Liver (tissue), 9 donors: ENCODE measurements around the gene HSPA12A. TPM values are rescaled to one million over a fixed set of nuclear protein-coding genes. Genes with fewer than 3 reads are reported as not detected.

ENCODE experiments used
- DNase-seq: peaks from one replicate; pipeline ENCODE4 v3.0.0-alpha.2; 2017; ENCODE audit warnings: low spot score
- H3K27ac ChIP-seq, 2 donors: one replicate each; pipeline ENCODE4 v1.7.0; 2013; ENCODE audit warnings: inconsistent platforms in 2 of 2, low read length in 2 of 2, control low read depth in 1 of 2, low read depth in 1 of 2, mild to moderate bottlenecking in 1 of 2
- H3K27me3 ChIP-seq, 4 donors: one replicate each; pipeline versions ENCODE4 v1.6.1 to v1.7.0; 2013; ENCODE audit warnings: low read length in 3 of 4, inconsistent platforms in 1 of 4, mild to moderate bottlenecking in 1 of 4, moderate library complexity in 1 of 4; ENCODE audit not compliant: control insufficient read depth in 4 of 4, insufficient read depth in 4 of 4
- H3K36me3 ChIP-seq, 4 donors: one replicate each; pipeline versions ENCODE4 v1.6.1 to v1.7.0; 2013; ENCODE audit warnings: low read length in 3 of 4, mild to moderate bottlenecking in 3 of 4, low read depth in 1 of 4, moderate library complexity in 1 of 4; ENCODE audit not compliant: control insufficient read depth in 4 of 4, insufficient read depth in 3 of 4
- H3K4me1 ChIP-seq, 4 donors: one replicate each; pipeline versions ENCODE4 v1.6.1 to v1.7.0; 2013; ENCODE audit warnings: low read length in 3 of 4, mild to moderate bottlenecking in 3 of 4, moderate library complexity in 1 of 4; ENCODE audit not compliant: control insufficient read depth in 4 of 4, insufficient read depth in 4 of 4
- H3K4me3 ChIP-seq, 3 donors: one replicate each; pipeline versions ENCODE4 v1.6.1 to v1.7.0; 2013; ENCODE audit warnings: low read length in 3 of 3, control low read depth in 1 of 3, low read depth in 1 of 3, mild to moderate bottlenecking in 1 of 3
- H3K9ac ChIP-seq, 2 donors: one replicate each; pipeline ENCODE4 v1.7.0; 2013; ENCODE audit warnings: low read length in 2 of 2, mild to moderate bottlenecking in 2 of 2, moderate library complexity in 2 of 2, control low read depth in 1 of 2, low read depth in 1 of 2
- H3K9me3 ChIP-seq, 4 donors: one replicate each; pipeline versions ENCODE4 v1.6.1 to v1.7.0; 2013; ENCODE audit warnings: low read length in 3 of 4; ENCODE audit not compliant: control insufficient read depth in 4 of 4
- EGR1 ChIP-seq, 2 donors: IDR thresholded peaks; 2 replicates each; pipeline ENCODE4 v1.6.1; 2016 to 2018; ENCODE audit warnings: antibody characterized with exemption in 2 of 2, low read depth in 2 of 2
- FOXA1 ChIP-seq: IDR thresholded peaks from 2 replicates; pipeline ENCODE4 v1.6.1; 2016; ENCODE audit warnings: antibody characterized with exemption
- FOXA2 ChIP-seq: IDR thresholded peaks from 2 replicates; pipeline ENCODE4 v1.6.1; 2016; ENCODE audit warnings: antibody characterized with exemption
- GABPA ChIP-seq, 2 donors: IDR thresholded peaks in 1 of 2; conservative IDR thresholded peaks in 1 of 2; 2 replicates each; pipeline ENCODE4 v1.6.1; 2016; ENCODE audit warnings: antibody characterized with exemption in 2 of 2, mild to moderate bottlenecking in 1 of 2, moderate library complexity in 1 of 2
- HNF4A ChIP-seq, 2 donors: conservative IDR thresholded peaks; 2 replicates each; pipeline ENCODE4 v1.6.1; 2016; ENCODE audit warnings: antibody characterized with exemption in 2 of 2, mild to moderate bottlenecking in 2 of 2
- HNF4G ChIP-seq: IDR thresholded peaks from 2 replicates; pipeline ENCODE4 v1.6.1; 2016; ENCODE audit warnings: antibody characterized with exemption
- JUND ChIP-seq, 2 donors: IDR thresholded peaks; 2 replicates each; pipeline ENCODE4 v1.6.1; 2016; ENCODE audit warnings: antibody characterized with exemption in 2 of 2
- NR2F2 ChIP-seq: IDR thresholded peaks from 2 replicates; pipeline ENCODE4 v1.6.1; 2016; ENCODE audit warnings: antibody characterized with exemption
- RAD21 ChIP-seq, 2 donors: IDR thresholded peaks; 2 replicates each; pipeline ENCODE4 v1.6.1; 2016; ENCODE audit warnings: antibody characterized with exemption in 2 of 2, mild to moderate bottlenecking in 2 of 2
- RXRA ChIP-seq, 2 donors: IDR thresholded peaks; 2 replicates each; pipeline ENCODE4 v1.6.1; 2017 to 2018; ENCODE audit warnings: antibody characterized with exemption in 2 of 2, mild to moderate bottlenecking in 1 of 2
- SP1 ChIP-seq: IDR thresholded peaks from 2 replicates; pipeline ENCODE4 v1.6.1; 2018; ENCODE audit warnings: antibody characterized with exemption, mild to moderate bottlenecking
- TAF1 ChIP-seq: conservative IDR thresholded peaks from 2 replicates; pipeline ENCODE4 v1.6.1; 2016; ENCODE audit warnings: antibody characterized with exemption, mild to moderate bottlenecking
- YY1 ChIP-seq: IDR thresholded peaks from 2 replicates; pipeline ENCODE4 v1.6.1; 2016; ENCODE audit warnings: antibody characterized with exemption, mild to moderate bottlenecking
- WGBS: extraction: QIAGEN DNeasy Blood & Tissue Kit; methylation state at CpG from one replicate; pipeline ENCODE4 v1.1.7; 2013; 5-methylcytosine and 5-hydroxymethylcytosine counted together
- polyA plus RNA-seq, 2 donors: library from polyadenylated mRNA; stranded (reverse) in 1 of 2; unstranded in 1 of 2; fragments of 200-250 nt in 1 of 2; fragments of >200 nt in 1 of 2; fragmentation: Nextera tagmentation in 1 of 2; extraction: Ambion mirVana in 1 of 2; gene quantifications; one replicate each; pipeline versions ENCODE4 v1.2.1 to v1.2.3, GENCODE V29; 2013 to 2015
- total RNA-seq, 2 donors: library from RNA; depleted of rRNA; stranded (reverse); fragments of >200 nt; gene quantifications; one replicate each; pipeline ENCODE4 v1.2.3, GENCODE V29; 2014
- TF ChIP-seq, protein P1 (sequence below): IDR thresholded peaks from 2 replicates; pipeline ENCODE4 v1.6.1; 2016; ENCODE audit warnings: antibody characterized with exemption, mild to moderate bottlenecking
- TF ChIP-seq, protein P2 (sequence below): IDR thresholded peaks from 2 replicates; pipeline ENCODE4 v1.6.1; 2016; ENCODE audit warnings: antibody characterized with exemption
- TF ChIP-seq, protein P3 (sequence below): IDR thresholded peaks from 2 replicates; pipeline ENCODE4 v1.6.1; 2016; ENCODE audit warnings: antibody characterized with exemption
- TF ChIP-seq, protein P4 (sequence below): IDR thresholded peaks from 2 replicates; pipeline ENCODE4 v1.6.1; 2016; ENCODE audit warnings: antibody characterized with exemption
- TF ChIP-seq, protein P5 (sequence below): fragments of 150-350 bp; IDR thresholded peaks from 2 replicates; pipeline ENCODE4 v1.5.1; 2017; ENCODE audit warnings: improper control_type of control experiment, low read depth, low read length; ENCODE audit not compliant: missing input control
- donor health status: healthy.
- donor health status: healthy.
- donor health status: healthy.
- donor health status: healthy.
- donor health status: healthy.

Gene HSPA12A
- total and polyA plus RNA-seq, 4 donors, result 1.3 to 4.5 (median 1.6) TPM

DNA sequence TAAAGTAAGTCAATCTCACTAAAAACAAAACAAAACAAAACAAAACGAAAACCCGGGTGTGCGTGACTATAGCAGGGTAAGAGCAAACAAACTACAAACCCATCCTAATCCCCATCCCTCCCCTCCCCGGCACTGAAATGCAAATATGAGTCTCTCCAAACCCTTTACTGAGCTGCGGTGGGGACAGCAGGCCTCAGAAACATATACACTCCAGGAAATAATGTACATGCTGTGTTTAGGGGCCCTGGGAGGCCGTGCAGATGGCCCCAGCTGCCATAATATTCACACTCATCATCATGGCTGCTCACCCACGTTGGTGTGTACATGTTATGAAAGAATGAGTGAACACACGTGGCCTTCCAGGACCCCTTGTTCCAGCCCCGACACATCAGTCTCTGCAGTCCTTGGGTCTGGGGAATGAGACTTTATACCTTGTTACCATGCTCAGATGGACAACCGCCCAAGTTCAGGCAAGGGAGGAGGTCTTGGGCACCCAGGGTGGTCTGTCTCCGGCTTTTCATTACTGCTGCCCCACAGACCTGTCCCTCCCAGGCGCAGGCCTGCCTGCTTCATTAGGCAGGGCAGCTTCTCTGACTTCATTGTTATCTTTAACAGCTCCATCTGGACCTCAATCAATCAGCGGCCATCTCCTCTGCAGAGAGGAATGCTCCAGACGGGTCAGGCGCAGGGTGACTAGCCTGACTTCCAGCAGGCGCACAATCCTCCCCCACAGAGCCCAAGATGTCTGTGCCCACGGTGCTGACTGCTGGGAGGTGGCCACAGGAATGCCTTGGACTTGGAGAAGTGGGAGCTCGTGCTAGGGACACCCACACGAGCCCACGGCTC is 20.6 kb downstream of the HSPA12A start:
- no peak for DNase-seq
- Histone ChIP-seq H3K27me3 (no peaks in the 10 kb centered on the region), H3K9me3 (no peaks in the 10 kb centered on the region), H3K4me1 (peaks cover 0 to 13% (median 8%) of the 10 kb centered on the region in 4 donors), H3K36me3 (no peaks in the 10 kb centered on the region), H3K9ac (no peak overlapping the region), H3K27ac (no peak overlapping the region), H3K4me3 (no peak overlapping the region)
- WGBS, result 77% methylated on average over 20 of the region's 20 CpGs
- TF ChIP-seq GABPA (IDR thresholded peaks at IDR 0.05 in 1 of 2, conservative IDR thresholded peaks at IDR 0.05 in 1 of 2) (no peak), EGR1 (IDR thresholded peaks at IDR 0.05; ENCODE audit: low read depth in 2 of 2) (no peak), RXRA (IDR thresholded peaks at IDR 0.05) (no peak)

DNA sequence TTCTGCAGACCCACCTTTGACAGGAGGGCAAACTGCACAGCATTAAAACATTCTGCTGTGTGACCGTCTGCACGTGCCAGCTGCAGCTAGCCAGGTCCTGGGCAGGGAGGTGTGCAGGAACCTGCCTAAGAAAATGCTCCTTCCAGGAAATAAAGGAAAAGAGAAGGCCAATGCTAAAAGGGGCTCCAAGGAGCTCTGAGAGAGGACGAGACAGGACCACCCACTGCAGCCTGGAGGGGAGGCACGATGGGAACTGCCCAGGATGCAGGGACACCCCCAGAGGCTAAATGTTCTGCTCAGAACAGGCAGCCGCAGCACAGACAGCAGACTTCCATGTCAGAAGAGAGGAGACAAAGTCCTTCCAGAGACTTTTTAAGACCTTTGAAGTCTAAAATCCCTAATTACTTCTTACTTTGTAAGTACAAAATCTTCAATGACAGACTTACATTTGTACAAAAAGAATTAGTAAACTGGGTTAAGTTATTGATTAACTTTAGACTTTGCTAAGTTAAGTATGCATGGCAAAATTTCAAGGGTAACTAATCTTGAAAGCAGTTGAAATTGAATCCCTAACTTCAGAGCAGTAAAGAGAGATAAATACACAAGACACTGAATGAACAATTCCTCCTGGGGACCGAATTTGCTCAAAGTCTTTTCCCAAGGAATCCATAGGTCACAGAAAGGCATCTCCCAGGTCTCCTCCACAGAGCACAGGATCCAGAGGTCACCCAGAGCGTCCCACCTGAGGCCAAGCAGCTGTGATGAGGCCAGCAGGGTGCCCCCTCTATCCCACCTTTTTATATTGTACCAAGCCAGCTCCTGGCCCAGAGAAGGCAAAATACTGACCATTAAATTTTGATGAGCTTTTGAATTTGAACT is 21.5 kb downstream of the HSPA12A start:
- TF ChIP-seq EGR1 (IDR thresholded peaks at IDR 0.05; ENCODE audit: low read depth in 2 of 2), result no peak
- WGBS, result 45% methylated on average over 7 of the region's 7 CpGs
- H3K27me3 ChIP-seq, result peaks cover 0 to 2% (median 0%) of the 10 kb centered on the region in 4 donors
- no peaks in the 10 kb centered on the region for H3K9me3 ChIP-seq
- H3K27ac ChIP-seq, result no peak overlapping the region
- no peak for DNase-seq
- H3K4me3 ChIP-seq, result no peak overlapping the region
- H3K9ac ChIP-seq, result no peak overlapping the region
- no peaks in the 10 kb centered on the region for H3K36me3 ChIP-seq
- H3K4me1 ChIP-seq, result peaks cover 0 to 13% (median 8%) of the 10 kb centered on the region in 4 donors

DNA sequence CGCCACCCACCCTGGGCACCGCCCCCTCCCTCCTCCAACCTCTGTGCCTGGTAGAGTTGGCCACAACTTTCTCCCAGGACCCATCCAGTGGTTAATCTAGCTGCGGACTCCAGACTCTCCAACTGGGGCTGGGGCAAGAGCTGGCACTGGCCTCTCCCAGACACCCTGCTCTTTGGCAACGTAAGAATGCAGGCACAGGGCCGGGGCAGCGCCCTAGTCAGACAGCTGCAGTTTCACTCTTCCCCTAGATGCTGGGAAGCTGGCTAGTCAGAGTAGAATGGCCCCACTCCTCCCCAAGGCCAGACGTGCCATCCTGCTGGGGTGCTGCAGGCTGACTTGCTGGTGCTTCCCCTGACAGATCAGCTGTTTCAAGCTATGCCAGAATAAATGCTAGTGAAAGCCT is 22.1 kb downstream of the HSPA12A start:
- Histone ChIP-seq H3K4me3 (no peak overlapping the region), H3K9me3 (no peaks in the 10 kb centered on the region), H3K27ac (no peak overlapping the region), H3K36me3 (no peaks in the 10 kb centered on the region), H3K9ac (no peak overlapping the region), H3K27me3 (peaks cover 0 to 2% (median 0%) of the 10 kb centered on the region in 4 donors), H3K4me1 (peaks cover 0 to 13% (median 8%) of the 10 kb centered on the region in 4 donors)
- TF ChIP-seq EGR1 (IDR thresholded peaks at IDR 0.05; ENCODE audit: low read depth in 2 of 2), result no peak
- TF ChIP-seq, protein P1, sequence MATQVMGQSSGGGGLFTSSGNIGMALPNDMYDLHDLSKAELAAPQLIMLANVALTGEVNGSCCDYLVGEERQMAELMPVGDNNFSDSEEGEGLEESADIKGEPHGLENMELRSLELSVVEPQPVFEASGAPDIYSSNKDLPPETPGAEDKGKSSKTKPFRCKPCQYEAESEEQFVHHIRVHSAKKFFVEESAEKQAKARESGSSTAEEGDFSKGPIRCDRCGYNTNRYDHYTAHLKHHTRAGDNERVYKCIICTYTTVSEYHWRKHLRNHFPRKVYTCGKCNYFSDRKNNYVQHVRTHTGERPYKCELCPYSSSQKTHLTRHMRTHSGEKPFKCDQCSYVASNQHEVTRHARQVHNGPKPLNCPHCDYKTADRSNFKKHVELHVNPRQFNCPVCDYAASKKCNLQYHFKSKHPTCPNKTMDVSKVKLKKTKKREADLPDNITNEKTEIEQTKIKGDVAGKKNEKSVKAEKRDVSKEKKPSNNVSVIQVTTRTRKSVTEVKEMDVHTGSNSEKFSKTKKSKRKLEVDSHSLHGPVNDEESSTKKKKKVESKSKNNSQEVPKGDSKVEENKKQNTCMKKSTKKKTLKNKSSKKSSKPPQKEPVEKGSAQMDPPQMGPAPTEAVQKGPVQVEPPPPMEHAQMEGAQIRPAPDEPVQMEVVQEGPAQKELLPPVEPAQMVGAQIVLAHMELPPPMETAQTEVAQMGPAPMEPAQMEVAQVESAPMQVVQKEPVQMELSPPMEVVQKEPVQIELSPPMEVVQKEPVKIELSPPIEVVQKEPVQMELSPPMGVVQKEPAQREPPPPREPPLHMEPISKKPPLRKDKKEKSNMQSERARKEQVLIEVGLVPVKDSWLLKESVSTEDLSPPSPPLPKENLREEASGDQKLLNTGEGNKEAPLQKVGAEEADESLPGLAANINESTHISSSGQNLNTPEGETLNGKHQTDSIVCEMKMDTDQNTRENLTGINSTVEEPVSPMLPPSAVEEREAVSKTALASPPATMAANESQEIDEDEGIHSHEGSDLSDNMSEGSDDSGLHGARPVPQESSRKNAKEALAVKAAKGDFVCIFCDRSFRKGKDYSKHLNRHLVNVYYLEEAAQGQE, result no peak
- TF ChIP-seq, protein P2, sequence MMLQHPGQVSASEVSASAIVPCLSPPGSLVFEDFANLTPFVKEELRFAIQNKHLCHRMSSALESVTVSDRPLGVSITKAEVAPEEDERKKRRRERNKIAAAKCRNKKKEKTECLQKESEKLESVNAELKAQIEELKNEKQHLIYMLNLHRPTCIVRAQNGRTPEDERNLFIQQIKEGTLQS, result no peak
- no peak for TF ChIP-seq FOXA2
- TF ChIP-seq HNF4G, result no peak
- no peak for TF ChIP-seq GABPA (IDR thresholded peaks at IDR 0.05 in 1 of 2, conservative IDR thresholded peaks at IDR 0.05 in 1 of 2)
- TF ChIP-seq, protein P3, sequence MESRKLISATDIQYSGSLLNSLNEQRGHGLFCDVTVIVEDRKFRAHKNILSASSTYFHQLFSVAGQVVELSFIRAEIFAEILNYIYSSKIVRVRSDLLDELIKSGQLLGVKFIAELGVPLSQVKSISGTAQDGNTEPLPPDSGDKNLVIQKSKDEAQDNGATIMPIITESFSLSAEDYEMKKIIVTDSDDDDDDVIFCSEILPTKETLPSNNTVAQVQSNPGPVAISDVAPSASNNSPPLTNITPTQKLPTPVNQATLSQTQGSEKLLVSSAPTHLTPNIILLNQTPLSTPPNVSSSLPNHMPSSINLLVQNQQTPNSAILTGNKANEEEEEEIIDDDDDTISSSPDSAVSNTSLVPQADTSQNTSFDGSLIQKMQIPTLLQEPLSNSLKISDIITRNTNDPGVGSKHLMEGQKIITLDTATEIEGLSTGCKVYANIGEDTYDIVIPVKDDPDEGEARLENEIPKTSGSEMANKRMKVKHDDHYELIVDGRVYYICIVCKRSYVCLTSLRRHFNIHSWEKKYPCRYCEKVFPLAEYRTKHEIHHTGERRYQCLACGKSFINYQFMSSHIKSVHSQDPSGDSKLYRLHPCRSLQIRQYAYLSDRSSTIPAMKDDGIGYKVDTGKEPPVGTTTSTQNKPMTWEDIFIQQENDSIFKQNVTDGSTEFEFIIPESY, result no peak
- TF ChIP-seq, protein P4, sequence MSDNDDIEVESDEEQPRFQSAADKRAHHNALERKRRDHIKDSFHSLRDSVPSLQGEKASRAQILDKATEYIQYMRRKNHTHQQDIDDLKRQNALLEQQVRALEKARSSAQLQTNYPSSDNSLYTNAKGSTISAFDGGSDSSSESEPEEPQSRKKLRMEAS, result no peak
- no peak for TF ChIP-seq RXRA (IDR thresholded peaks at IDR 0.05)
- TF ChIP-seq YY1, result no peak
- TF ChIP-seq, protein P5, sequence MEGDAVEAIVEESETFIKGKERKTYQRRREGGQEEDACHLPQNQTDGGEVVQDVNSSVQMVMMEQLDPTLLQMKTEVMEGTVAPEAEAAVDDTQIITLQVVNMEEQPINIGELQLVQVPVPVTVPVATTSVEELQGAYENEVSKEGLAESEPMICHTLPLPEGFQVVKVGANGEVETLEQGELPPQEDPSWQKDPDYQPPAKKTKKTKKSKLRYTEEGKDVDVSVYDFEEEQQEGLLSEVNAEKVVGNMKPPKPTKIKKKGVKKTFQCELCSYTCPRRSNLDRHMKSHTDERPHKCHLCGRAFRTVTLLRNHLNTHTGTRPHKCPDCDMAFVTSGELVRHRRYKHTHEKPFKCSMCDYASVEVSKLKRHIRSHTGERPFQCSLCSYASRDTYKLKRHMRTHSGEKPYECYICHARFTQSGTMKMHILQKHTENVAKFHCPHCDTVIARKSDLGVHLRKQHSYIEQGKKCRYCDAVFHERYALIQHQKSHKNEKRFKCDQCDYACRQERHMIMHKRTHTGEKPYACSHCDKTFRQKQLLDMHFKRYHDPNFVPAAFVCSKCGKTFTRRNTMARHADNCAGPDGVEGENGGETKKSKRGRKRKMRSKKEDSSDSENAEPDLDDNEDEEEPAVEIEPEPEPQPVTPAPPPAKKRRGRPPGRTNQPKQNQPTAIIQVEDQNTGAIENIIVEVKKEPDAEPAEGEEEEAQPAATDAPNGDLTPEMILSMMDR, result no peak
- no peak for TF ChIP-seq FOXA1
- TF ChIP-seq RAD21 (IDR thresholded peaks at IDR 0.05), result no peak
- no peak for TF ChIP-seq HNF4A (conservative IDR thresholded peaks at IDR 0.05)
- TF ChIP-seq SP1, result no peak
- no peak for TF ChIP-seq TAF1
- TF ChIP-seq NR2F2, result no peak
- TF ChIP-seq JUND (IDR thresholded peaks at IDR 0.05), result no peak
- WGBS, result 71% methylated on average over 7 of the region's 7 CpGs
- DNase-seq, result no peak
